ENCODE measurements around the gene COL5A1.

Gene COL5A1

DNA sequence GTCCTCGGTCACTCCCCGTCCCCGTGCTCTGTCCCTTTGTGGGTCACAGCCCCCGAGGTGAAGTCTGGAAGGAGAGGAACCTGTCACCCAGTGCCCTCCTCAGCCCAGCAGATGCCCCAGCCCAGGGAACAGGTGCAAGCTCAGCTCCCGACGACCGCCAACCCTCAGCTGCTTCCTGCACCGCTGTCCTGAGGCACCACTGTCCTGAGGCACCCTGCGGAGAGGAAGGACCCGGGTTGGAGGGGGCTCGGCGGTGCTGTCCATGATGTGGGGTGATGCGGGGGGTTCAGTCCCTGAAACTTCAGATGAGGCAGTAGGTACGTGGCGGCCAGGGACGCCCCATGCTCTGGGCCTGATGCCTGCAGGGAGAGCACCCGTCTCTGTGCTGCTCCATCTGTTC is 81.4 kb downstream of the COL5A1 start:
- no peak for DNase-seq (ENCODE audit: low read depth)
- H3K4me3 ChIP-seq (ENCODE audit: low read depth, low read length), result no peak overlapping the region
- TF ChIP-seq, protein P1, sequence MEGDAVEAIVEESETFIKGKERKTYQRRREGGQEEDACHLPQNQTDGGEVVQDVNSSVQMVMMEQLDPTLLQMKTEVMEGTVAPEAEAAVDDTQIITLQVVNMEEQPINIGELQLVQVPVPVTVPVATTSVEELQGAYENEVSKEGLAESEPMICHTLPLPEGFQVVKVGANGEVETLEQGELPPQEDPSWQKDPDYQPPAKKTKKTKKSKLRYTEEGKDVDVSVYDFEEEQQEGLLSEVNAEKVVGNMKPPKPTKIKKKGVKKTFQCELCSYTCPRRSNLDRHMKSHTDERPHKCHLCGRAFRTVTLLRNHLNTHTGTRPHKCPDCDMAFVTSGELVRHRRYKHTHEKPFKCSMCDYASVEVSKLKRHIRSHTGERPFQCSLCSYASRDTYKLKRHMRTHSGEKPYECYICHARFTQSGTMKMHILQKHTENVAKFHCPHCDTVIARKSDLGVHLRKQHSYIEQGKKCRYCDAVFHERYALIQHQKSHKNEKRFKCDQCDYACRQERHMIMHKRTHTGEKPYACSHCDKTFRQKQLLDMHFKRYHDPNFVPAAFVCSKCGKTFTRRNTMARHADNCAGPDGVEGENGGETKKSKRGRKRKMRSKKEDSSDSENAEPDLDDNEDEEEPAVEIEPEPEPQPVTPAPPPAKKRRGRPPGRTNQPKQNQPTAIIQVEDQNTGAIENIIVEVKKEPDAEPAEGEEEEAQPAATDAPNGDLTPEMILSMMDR (IDR thresholded peaks at IDR 0.05; ENCODE audit: low read depth, low read length, missing control alignments), result no peak

DNA sequence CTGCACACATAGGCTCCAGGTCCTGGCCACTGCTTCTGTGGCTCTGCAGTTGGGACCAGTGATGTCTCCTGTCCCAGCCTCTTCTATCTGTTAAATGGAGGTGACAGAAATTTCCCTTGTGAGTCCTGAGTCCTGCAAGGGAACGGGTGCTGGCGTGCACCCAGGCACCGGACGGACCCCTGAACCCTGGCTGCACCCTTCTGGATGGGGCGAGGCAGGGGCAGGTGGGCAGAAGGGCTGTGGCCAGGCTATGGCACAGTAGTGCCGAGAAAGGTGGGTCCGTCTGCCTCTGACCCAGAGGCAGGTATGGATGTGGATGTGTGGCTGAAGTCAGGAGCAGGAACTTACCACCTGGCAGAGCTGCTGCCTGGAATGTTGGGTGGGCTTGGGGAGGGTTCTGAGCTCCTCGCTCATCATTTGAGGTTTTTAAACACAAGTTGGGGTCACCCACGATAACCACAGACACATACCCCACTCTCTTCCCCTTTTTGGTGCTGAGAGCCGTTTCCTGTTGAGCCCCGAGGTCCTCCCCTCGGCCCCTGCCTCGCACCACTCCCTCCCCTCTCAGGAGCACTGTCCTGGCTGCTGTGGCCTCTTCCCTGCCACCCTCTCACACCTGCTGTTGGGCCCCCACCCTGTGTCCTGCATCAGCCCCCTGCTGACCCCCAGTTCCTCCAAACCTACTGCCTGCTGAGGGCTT is 82.0 kb downstream of the COL5A1 start:
- no peak for DNase-seq (ENCODE audit: low read depth)
- TF ChIP-seq, protein P1 (IDR thresholded peaks at IDR 0.05; ENCODE audit: low read depth, low read length, missing control alignments), result no peak

DNA sequence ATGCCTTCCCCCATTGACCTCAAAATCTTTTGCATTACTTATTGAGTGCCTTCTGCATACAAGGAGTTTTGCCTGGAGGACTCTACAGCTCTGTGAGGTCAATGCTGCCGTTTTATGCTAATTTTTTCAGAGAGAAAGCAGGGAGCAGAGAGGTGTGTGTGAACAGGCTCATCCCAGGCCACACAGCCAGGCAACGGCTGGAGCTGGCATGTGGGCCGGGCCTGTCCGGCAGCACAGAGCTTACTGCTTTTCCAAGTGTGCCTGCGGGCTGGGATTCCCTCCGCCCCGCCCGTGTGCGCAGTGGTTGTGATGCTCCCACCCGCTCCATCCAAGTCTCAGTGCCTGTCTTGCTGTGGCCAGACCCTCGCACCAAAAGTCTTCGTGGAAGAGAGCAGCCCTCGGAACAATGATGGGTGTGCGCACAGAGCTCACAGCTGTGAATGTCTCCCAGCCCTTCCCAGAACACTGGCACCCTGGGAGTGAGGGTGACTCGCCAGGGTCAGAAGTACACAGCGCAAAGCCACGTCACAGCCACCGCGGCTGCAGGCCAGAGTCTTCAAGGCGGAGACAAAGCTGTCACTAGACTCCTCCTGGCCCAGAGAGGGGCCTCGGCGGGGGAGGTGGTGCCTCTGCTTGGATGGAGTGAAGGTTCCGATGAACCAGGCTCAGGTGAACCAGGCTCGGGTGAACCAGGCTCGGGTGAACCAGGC is 82.8 kb downstream of the COL5A1 start:
- H3K4me3 ChIP-seq (ENCODE audit: low read depth, low read length), result no peak overlapping the region
- TF ChIP-seq, protein P1 (IDR thresholded peaks at IDR 0.05; ENCODE audit: low read depth, low read length, missing control alignments), result no peak
- DNase-seq (ENCODE audit: low read depth), result no peak

More for the DNA sequence above, 82.0 kb downstream of the COL5A1 start:
- H3K4me3 ChIP-seq (ENCODE audit: low read depth, low read length), result no peak overlapping the region

DNA sequence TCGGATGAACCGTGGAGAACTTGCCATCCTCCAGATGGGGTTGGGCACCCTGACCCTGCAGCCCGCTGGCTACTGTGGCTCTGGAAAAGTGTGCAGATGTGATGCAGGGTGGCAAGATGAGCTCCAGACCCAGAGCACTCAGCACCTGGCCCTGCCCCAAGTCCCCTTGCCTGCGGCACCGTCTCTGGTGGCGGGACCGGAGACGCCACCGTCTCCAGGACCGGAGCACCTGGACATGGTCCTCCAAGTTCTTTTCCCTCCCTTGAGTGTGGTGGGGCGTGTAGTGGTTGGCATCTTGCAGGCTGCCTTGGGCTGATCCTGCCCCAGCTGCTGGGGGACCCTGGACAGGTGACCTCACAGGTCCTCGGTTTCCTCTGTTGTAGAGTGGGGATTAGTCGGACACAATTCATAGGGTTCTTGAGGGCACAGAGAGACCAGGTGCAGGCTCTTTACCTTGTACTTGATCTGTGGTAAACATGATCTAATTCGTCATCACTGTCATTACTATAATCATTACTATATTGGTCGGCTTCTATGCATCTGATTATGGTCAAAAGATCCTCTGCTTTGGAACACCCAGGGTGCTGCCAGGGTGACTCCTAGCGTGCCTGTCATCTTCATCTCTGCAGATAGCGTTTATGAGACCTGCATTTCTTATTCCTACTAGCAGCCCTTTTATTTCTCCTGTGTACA is 83.5 kb downstream of the COL5A1 start:
- DNase-seq (ENCODE audit: low read depth), result no peak
- TF ChIP-seq, protein P1 (IDR thresholded peaks at IDR 0.05; ENCODE audit: low read depth, low read length, missing control alignments), result no peak
- H3K4me3 ChIP-seq (ENCODE audit: low read depth, low read length), result no peak overlapping the region

DNA sequence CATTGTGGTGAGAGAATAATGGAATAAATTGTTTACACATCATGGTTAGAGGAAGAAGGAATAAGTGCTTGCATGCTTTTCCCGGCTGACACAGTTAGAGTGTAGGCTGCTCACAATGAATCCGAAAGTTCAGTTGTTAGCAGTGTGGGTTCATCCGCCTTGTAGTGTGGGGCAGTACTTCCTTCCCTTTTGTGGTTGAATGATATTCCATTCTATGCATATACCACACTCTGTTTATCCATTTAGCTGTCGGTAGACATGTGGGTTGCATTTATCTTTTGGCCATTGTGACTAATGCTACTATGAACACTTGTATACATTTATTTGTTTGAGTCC is 84.0 kb downstream of the COL5A1 start:
- TF ChIP-seq, protein P1 (IDR thresholded peaks at IDR 0.05; ENCODE audit: low read depth, low read length, missing control alignments), result no peak
- H3K4me3 ChIP-seq (ENCODE audit: low read depth, low read length), result no peak overlapping the region
- no peak for DNase-seq (ENCODE audit: low read depth)

DNA sequence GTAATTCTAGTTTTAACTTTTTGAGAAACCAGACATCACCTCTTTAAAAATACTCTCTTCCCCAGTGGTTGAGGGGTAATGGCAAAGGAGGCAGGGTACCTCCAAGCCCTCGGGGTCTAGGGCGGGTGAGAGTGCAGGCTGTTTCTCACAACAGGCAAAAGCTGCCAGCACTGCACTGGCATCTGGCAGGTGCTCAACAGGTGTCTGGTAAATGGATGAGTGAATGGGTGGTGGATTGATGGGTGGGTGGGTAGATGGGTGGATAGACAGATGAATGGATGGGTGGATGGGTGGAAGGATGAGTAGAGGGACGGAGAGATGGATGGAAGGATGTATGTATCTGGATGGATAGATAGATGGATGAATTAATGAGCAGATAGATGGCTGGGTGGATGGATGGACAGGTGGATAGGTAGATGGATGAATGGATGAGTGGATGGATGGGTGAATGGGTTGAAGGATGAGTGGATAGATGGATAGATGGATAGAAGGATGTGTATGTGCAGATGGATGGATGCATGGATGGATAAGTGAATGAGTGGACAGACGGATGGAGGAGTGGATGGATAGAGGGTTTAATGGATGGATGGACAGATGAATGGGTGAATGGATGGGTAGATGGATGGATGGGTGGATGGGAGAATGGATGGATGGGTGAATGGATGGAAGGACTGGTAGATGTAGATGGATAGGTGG is 84.6 kb downstream of the COL5A1 start:
- no peak overlapping the region for H3K4me3 ChIP-seq (ENCODE audit: low read depth, low read length)
- no peak for DNase-seq (ENCODE audit: low read depth)
- TF ChIP-seq, protein P1 (IDR thresholded peaks at IDR 0.05; ENCODE audit: low read depth, low read length, missing control alignments), result no peak

Data from GM12864 (cell line).